AG04450 (cell line): ENCODE data around the gene SSR3. TPM values are rescaled to one million over a fixed set of nuclear protein-coding genes. Genes with fewer than 3 reads are reported as not detected.

Experiments used
- CTCF ChIA-PET: fragments of 300-600, 350-600 bp; formaldehyde crosslinking; extraction: SDS; loops from one replicate; lab custom pipeline; 2022; ENCODE audit warnings: antibody characterized with exemption, inconsistent platforms; lab: Charles Lee
- POLR2A ChIA-PET: fragments of 350-600 bp; formaldehyde crosslinking; extraction: SDS; loops from one replicate; lab custom pipeline; 2021; ENCODE audit warnings: antibody characterized with exemption, inconsistent platforms; lab: Yijun Ruan, JAX
- DNase-seq: peaks from one replicate; pipeline ENCODE4 v3.0.0-alpha.2; 2011; ENCODE audit warnings: low read depth, low spot score
- H3K27ac ChIP-seq: one replicate; pipeline ENCODE4 v1.5.1; 2012; ENCODE audit warnings: low read depth, low read length, control low read depth
- H3K27me3 ChIP-seq: one replicate; pipeline ENCODE4 v1.6.0; 2012; ENCODE audit warnings: low read length; ENCODE audit not compliant: control insufficient read depth, insufficient read depth
- H3K4me3 ChIP-seq: 2 replicates; pipeline ENCODE4 v1.5.1; 2011; ENCODE audit warnings: mild to moderate bottlenecking, low read depth, low read length, control low read depth
- H3K9me3 ChIP-seq: 2 replicates; pipeline ENCODE4 v1.5.1; 2012; ENCODE audit warnings: low read length; ENCODE audit not compliant: control insufficient read depth, insufficient read depth
- CTCF ChIP-seq: IDR thresholded peaks from 2 replicates; pipeline ENCODE4 v1.5.1; 2011; ENCODE audit warnings: low read depth, low read length, control low read depth, inconsistent platforms
- polyA plus RNA-seq: library from polyadenylated mRNA; depleted of rRNA; stranded (reverse); fragments of >200 nt; gene quantifications from 2 replicates; pipeline ENCODE4 v1.2.3, GENCODE V29; 2011

Gene SSR3
- polyA plus RNA-seq, 1 experiment, result 328 TPM

DNA sequence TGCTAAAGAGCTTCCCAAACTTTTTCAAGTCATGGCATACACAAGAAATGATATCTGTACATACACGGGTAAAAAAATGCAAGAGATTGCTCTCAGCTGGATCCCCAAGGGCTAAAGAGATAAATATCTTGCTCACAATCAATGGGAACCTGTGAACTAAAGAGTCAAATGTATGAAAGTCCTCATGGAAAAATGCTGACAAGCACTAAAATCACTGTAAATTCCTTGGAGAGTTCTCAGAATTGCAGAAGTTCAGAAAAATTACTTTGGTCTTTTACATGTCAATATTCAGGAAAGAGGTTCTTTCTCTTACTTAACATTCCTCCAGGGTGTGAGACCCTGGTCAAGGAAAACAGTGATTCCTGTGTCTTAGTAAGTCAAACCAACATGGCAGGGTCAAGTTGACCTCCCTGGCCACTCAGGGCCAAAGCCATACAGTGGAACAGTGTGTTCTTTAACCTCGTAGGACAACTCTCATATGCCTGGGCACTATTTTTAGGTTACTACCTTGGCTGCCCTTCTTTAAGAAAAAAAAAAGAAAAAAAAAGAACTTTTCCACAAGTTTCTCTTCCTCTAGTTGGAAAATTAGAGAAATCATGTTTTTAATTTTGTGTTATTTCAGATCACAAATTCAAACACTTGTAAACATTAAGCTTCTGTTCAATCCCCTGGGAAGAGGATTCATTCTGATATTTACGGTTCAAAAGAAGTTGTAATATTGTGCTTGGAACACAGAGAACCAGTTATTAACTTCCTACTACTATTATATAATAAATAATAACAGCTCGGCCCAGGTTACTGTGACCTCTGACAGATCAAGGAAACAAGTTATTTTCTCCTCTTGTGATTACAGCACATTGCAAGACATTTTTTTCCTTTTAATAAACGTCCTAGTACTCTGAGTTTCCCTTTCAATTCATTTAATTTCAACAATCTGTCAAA is 12.5 kb downstream of the SSR3 start:
- DNase-seq, result no peak
- ChIA-PET POLR2A (no interaction called here), CTCF (interaction anchor here (0.7 to 6.0 kb wide), 7 partner anchors 11 to 392 kb away, joined by 3 to 42 read pairs (median 4); partner anchors contain the start of gene SSR3)
- no peak overlapping the region for H3K27ac ChIP-seq
- no peaks in the 10 kb centered on the region for H3K9me3 ChIP-seq
- no peak for TF ChIP-seq CTCF
- no peak overlapping the region for H3K4me3 ChIP-seq
- H3K27me3 ChIP-seq, result no peaks in the 10 kb centered on the region

DNA sequence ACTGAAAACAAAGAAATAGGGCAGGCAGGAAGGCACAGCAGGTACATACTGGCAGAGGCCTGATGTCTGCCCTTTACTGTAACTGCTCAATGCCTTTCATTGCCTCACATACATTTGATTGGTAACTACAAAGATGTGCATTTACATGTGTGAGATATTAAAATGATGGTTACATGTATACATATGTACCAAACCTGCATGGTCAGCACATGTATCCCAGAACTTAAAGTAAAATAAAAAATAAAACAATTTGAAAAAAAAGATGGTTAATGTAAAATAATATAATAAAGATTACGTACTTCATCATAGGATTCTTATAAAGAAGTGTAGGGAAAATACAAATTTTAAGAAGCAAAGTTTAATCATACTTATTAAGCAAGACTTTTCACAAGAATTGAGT is 15.1 kb downstream of the SSR3 start:
- CTCF ChIA-PET, result interaction anchor here (0.6 to 6.0 kb wide), 4 partner anchors 13 to 548 kb away, joined by 3 to 42 read pairs (median 22); partner anchors contain the start of gene SSR3
- no peaks in the 10 kb centered on the region for H3K27me3 ChIP-seq
- H3K4me3 ChIP-seq, result no peak overlapping the region
- POLR2A ChIA-PET, result no interaction called here
- H3K9me3 ChIP-seq, result no peaks in the 10 kb centered on the region
- H3K27ac ChIP-seq, result no peak overlapping the region
- no peak for TF ChIP-seq CTCF
- no peak for DNase-seq

DNA sequence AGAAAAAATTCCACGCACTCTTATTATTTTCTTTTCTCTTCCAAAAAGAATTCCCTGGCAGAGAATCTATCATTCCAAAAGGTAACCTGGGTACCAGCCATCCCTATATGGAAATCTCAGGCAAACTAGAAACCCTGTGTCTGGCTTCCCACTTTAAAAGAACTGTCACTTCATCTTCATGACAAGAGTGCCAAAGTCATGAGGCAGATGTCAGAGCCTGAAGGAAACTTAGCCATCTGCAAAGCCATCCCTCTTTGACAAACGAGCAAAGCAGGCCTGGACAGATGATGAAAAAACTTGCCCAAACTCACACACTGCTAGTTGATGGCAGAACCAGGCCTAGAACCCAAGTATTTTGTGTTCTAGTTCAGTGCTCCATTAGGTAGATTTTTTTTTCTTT is 15.9 kb downstream of the SSR3 start:
- TF ChIP-seq CTCF, result no peak
- DNase-seq, result no peak
- ChIA-PET POLR2A (no interaction called here), CTCF (interaction anchor here (6.0 kb wide), 1 partner anchor 14 kb away, joined by 42 read pairs; the partner anchor contains the start of gene SSR3)
- no peak overlapping the region for H3K4me3 ChIP-seq
- H3K27ac ChIP-seq, result no peak overlapping the region
- no peaks in the 10 kb centered on the region for H3K27me3 ChIP-seq
- no peaks in the 10 kb centered on the region for H3K9me3 ChIP-seq

DNA sequence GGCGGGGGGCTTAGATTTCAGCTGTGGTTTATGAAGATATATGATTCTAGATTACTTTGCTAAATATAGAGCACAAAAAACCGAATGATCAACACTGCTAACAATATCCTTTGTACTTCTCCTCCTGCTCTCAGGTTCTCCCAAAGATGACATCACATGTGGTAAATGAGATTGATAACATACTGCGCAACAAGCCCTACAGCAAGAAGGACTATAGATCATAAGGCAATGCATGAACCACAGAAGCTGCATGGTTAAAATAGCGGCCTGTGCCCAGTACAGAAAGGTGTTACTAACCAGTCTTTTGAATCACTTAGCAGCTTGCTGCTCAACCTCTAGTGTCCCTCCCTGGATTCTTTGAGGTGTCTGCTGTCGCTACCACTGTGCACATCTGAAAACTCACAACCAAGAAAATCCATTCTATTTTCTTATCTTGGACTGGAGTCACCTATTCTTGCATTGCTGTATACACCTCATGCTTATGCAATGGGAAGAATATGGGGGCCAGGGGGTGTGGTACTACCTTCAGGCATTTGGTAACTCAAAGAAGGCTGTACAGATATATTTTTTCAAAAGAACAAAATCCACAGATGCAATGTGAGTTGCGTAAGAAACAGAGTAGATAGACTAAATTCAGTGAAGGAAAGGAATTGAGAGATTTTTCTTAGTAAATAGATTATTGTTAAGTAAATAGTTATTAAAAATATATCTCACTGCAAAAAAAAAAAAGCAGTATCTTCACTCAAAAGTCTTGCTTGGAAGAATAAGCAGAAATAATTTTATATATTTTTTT is 18.2 kb downstream of the SSR3 start:
- no peak for DNase-seq

More for the DNA sequence above, 18.2 kb downstream of the SSR3 start:
- ChIA-PET CTCF (interaction anchor here (0.6 to 2.2 kb wide), 7 partner anchors 27 to 602 kb away, joined by 3 to 5 read pairs (median 3); no protein-coding TSS in a partner anchor), POLR2A (interaction anchor here (2.1 kb wide), 1 partner anchor 11 kb away, joined by 6 read pairs; no protein-coding TSS in a partner anchor)
- TF ChIP-seq CTCF, result no peak
- Histone ChIP-seq H3K27ac (no peak overlapping the region), H3K9me3 (no peaks in the 10 kb centered on the region), H3K4me3 (no peak overlapping the region), H3K27me3 (no peaks in the 10 kb centered on the region)
